ENCODE data around the gene SLC25A10.

Gene SLC25A10

DNA sequence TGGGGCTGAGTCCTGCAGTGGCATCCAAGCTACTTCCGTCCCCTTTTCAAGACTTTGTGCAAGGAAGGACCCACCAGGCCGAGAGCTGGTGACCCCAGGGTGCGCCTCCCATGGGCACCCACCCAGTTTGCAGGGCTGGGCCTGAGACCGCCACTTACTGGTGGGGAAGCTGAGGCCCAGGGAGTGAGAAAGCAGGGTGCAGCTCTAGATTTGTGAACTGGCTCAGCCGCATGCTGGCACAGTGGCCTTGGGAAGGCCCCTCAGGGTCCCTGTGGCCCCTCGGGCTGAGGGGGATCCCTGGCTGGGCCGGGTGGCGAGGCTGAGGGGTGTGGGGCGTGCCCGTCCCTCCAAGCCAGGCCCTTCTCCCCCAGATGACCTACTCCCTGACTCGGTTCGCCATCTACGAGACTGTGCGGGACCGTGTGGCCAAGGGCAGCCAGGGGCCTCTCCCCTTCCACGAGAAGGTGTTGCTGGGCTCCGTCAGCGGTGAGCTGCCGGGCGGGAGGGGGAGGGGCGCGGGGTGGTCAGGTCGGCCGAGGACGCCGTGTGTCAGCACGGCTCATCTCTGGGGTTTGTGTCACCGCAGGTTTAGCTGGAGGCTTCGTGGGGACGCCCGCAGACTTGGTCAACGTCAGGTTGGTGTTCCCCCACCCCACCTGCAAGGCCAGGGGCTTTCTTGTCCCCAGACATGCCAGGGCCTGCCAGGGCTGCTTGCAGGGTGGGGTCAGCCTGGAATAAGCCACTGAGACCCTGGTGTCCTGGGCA, 3.2 kb downstream of the SLC25A10 start:
- Histone ChIP-seq H3K36me3 (ENCODE audit: control insufficient read depth, insufficient read depth, low read length) (peaks cover 4% of the 10 kb centered on the region), H3K4me3 (replicated peaks; ENCODE audit: low read depth, low read length) (no peak overlapping the region), H3K27me3 (replicated peaks; ENCODE audit: control insufficient read depth, insufficient read depth, low read length) (no peaks in the 10 kb centered on the region)
- DNase-seq (ENCODE audit: extremely low read depth, insufficient read length) = no peak
- TF ChIP-seq, protein P1, sequence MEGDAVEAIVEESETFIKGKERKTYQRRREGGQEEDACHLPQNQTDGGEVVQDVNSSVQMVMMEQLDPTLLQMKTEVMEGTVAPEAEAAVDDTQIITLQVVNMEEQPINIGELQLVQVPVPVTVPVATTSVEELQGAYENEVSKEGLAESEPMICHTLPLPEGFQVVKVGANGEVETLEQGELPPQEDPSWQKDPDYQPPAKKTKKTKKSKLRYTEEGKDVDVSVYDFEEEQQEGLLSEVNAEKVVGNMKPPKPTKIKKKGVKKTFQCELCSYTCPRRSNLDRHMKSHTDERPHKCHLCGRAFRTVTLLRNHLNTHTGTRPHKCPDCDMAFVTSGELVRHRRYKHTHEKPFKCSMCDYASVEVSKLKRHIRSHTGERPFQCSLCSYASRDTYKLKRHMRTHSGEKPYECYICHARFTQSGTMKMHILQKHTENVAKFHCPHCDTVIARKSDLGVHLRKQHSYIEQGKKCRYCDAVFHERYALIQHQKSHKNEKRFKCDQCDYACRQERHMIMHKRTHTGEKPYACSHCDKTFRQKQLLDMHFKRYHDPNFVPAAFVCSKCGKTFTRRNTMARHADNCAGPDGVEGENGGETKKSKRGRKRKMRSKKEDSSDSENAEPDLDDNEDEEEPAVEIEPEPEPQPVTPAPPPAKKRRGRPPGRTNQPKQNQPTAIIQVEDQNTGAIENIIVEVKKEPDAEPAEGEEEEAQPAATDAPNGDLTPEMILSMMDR (IDR thresholded peaks at IDR 0.05; ENCODE audit: insufficient read depth, low read length, poor library complexity, severe bottlenecking) = no peak

DNA sequence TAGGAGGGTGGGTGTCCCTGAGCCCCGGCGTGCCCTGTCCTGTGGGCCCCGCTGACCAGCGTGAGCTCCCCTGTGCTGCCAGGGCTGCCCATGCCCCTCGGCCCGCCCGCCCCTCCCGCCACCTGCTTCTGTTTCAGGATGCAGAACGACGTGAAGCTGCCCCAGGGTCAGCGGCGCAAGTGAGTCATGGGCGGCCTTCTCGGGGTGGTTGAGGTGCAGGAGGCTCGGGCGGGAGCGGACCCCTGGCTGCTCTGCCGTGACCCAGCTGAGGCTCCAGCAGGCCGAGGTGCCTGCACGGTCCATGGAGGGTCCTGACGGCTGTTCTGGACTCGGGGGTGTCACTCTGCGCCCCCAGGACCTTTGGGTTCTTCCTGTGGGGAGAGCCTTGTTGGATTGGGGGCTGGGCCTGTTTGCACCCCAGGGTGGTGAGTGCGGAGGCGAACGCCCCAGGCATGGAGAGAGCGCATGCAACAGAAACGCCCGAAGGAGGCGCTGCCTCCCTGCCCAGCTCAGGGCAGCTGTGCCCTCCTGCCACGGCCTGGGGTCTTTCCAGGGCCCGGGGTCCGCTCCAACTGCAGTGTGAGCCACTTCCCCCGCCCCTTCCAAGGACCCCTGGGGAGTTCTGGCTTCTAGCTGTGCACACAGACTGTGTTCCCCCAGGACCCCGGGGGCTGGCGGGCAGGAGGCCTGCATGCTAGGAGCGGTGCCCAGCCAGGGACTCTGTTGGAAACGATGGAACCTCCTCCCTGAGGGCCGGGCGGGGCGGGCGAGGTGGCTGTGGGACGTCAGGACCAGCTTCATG, 4.0 kb downstream of the SLC25A10 start:
- Histone ChIP-seq H3K27me3 (replicated peaks; ENCODE audit: control insufficient read depth, insufficient read depth, low read length) (no peaks in the 10 kb centered on the region), H3K36me3 (ENCODE audit: control insufficient read depth, insufficient read depth, low read length) (peaks cover 4% of the 10 kb centered on the region), H3K4me3 (replicated peaks; ENCODE audit: low read depth, low read length) (no peak overlapping the region)
- TF ChIP-seq, protein P1 (IDR thresholded peaks at IDR 0.05; ENCODE audit: insufficient read depth, low read length, poor library complexity, severe bottlenecking) = no peak
- DNase-seq (ENCODE audit: extremely low read depth, insufficient read length) = no peak

DNA sequence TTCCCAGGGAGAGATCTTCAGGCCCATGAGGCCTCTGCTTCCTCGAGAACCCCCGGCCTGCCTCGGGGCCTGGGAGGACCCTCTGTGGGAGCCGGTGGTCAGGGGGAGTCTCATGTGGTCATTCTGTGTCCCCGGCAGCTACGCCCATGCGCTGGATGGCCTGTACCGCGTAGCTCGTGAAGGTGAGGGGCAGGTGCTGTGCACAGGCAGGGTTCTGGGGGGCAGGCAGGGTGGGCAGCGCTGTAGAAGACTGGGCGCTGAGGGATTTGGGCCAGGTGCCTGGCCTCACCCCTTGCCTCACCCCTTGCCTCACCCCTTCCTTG, 4.6 kb downstream of the SLC25A10 start:
- no peak for DNase-seq (ENCODE audit: extremely low read depth, insufficient read length)
- H3K27me3 ChIP-seq (replicated peaks; ENCODE audit: control insufficient read depth, insufficient read depth, low read length) = no peaks in the 10 kb centered on the region
- peaks cover 4% of the 10 kb centered on the region for H3K36me3 ChIP-seq (ENCODE audit: control insufficient read depth, insufficient read depth, low read length)
- TF ChIP-seq, protein P1 (IDR thresholded peaks at IDR 0.05; ENCODE audit: insufficient read depth, low read length, poor library complexity, severe bottlenecking) = no peak
- H3K4me3 ChIP-seq (replicated peaks; ENCODE audit: low read depth, low read length) = no peak overlapping the region

DNA sequence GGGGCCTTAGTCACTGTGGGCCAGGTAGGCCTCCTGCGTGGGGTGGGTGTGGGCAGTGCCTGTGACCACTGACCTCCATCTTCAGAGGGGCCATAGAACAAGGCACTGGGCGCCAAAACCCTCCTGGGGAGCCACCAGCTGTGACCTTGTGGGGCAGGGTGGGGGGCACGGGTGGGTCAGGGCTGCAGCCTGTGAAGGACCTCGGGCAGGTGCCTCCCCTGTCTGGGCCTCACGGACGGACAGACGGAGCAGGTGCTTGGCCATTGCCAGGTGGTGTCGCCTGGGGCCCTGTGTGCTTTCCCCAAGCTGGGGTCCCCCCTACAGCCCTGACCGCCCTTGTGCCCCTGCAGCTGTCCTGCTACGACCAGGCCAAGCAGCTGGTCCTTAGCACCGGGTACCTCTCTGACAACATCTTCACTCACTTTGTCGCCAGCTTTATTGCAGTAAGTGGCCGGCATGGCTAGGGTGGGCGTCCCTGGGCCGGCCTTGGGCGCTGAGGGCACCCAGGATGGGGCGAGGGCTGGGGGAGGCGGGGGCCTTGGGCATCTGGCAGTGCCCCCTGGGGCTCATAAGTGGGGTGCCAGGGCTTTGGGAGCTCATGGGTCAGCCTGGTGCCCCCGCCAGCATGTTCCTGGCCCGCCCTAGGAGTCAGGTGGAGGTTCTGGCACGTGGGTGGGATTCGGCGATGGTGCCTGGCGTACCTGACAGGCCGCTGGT, 5.1 kb downstream of the SLC25A10 start:
- no peak for DNase-seq (ENCODE audit: extremely low read depth, insufficient read length)
- Histone ChIP-seq H3K27me3 (replicated peaks; ENCODE audit: control insufficient read depth, insufficient read depth, low read length) (no peaks in the 10 kb centered on the region), H3K36me3 (ENCODE audit: control insufficient read depth, insufficient read depth, low read length) (peaks cover 4% of the 10 kb centered on the region), H3K4me3 (replicated peaks; ENCODE audit: low read depth, low read length) (no peak overlapping the region)
- TF ChIP-seq, protein P1 (IDR thresholded peaks at IDR 0.05; ENCODE audit: insufficient read depth, low read length, poor library complexity, severe bottlenecking) = no peak

DNA sequence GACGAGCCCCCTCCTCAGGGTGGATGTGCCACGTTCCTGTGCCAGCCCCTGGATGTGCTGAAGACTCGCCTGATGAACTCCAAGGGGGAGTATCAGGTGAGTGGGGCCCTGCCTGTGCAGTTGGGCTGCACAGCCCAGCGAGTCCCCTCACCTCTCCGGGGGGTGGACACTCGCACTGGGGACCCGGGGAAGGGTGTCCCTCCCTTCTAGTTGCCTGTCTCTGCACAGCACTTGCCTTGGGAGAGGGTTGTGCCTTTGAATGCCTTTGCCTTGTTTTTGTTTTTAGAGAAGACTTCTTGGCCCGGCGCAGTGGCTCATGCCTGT, 5.6 kb downstream of the SLC25A10 start:
- Histone ChIP-seq H3K36me3 (ENCODE audit: control insufficient read depth, insufficient read depth, low read length) (peaks cover 4% of the 10 kb centered on the region), H3K4me3 (replicated peaks; ENCODE audit: low read depth, low read length) (no peak overlapping the region), H3K27me3 (replicated peaks; ENCODE audit: control insufficient read depth, insufficient read depth, low read length) (no peaks in the 10 kb centered on the region)
- TF ChIP-seq, protein P1 (IDR thresholded peaks at IDR 0.05; ENCODE audit: insufficient read depth, low read length, poor library complexity, severe bottlenecking) = no peak
- DNase-seq (ENCODE audit: extremely low read depth, insufficient read length) = no peak

All from GM06990 (cell line).